ENCODE data around the gene GBE1. TPM values are rescaled to one million over a fixed set of nuclear protein-coding genes. Genes with fewer than 3 reads are reported as not detected.

Gene GBE1
- total and polyA plus RNA-seq, 10 of the 15 experiments (the other 5 are each of a cell fraction or from before 2014, with no cell fraction given), result 21.4 to 62.2 (median 41.5) TPM

DNA sequence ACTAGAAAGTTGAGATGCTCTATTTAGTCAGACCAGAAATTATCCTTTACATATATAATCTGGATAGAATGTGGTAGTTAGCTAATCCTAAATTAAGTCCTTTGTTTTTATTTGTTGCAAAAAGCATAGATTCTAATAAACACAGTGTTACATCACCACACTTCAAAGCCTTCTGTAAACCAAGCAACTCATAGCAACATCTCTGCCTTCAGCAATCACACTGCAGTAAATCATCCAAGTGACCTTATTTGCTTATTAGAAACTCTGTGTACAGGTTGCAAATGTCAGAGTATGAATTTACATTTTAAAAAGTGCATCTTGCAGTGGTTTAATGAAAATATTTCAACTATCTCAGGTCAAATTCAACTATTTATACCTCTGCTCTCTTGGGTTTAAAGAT lies 242.5 kb downstream of the GBE1 start (continued):
- TF ChIP-seq, protein P1, sequence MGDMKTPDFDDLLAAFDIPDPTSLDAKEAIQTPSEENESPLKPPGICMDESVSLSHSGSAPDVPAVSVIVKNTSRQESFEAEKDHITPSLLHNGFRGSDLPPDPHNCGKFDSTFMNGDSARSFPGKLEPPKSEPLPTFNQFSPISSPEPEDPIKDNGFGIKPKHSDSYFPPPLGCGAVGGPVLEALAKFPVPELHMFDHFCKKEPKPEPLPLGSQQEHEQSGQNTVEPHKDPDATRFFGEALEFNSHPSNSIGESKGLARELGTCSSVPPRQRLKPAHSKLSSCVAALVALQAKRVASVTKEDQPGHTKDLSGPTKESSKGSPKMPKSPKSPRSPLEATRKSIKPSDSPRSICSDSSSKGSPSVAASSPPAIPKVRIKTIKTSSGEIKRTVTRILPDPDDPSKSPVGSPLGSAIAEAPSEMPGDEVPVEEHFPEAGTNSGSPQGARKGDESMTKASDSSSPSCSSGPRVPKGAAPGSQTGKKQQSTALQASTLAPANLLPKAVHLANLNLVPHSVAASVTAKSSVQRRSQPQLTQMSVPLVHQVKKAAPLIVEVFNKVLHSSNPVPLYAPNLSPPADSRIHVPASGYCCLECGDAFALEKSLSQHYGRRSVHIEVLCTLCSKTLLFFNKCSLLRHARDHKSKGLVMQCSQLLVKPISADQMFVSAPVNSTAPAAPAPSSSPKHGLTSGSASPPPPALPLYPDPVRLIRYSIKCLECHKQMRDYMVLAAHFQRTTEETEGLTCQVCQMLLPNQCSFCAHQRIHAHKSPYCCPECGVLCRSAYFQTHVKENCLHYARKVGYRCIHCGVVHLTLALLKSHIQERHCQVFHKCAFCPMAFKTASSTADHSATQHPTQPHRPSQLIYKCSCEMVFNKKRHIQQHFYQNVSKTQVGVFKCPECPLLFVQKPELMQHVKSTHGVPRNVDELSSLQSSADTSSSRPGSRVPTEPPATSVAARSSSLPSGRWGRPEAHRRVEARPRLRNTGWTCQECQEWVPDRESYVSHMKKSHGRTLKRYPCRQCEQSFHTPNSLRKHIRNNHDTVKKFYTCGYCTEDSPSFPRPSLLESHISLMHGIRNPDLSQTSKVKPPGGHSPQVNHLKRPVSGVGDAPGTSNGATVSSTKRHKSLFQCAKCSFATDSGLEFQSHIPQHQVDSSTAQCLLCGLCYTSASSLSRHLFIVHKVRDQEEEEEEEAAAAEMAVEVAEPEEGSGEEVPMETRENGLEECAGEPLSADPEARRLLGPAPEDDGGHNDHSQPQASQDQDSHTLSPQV (IDR thresholded peaks at IDR 0.05), result no peak
- TF ChIP-seq MTA2 (IDR thresholded peaks at IDR 0.05; ENCODE audit: low read depth), result no peak
- TF ChIP-seq SUZ12 (IDR thresholded peaks at IDR 0.05; ENCODE audit: unreplicated experiment), result no peak
- no peak for TF ChIP-seq PAX5 (IDR thresholded peaks at IDR 0.05; ENCODE audit: borderline replicate concordance, low read depth, low read length)
- TF ChIP-seq ZSCAN29 (IDR thresholded peaks at IDR 0.05), result no peak
- TF ChIP-seq KDM1A (IDR thresholded peaks at IDR 0.05; ENCODE audit: borderline replicate concordance), result no peak
- no peak for TF ChIP-seq SMAD1 (IDR thresholded peaks at IDR 0.05; ENCODE audit: low read depth, partially characterized antibody)
- TF ChIP-seq SRF (IDR thresholded peaks at IDR 0.05; ENCODE audit: low read depth in 2 of 2, low read length in 2 of 2), result no peak
- TF ChIP-seq JUND (IDR thresholded peaks at IDR 0.05; ENCODE audit: low read depth, low read length), result no peak
- no peak for TF ChIP-seq RCOR1 (conservative IDR thresholded peaks at IDR 0.05; ENCODE audit: low read depth, low read length)

DNA sequence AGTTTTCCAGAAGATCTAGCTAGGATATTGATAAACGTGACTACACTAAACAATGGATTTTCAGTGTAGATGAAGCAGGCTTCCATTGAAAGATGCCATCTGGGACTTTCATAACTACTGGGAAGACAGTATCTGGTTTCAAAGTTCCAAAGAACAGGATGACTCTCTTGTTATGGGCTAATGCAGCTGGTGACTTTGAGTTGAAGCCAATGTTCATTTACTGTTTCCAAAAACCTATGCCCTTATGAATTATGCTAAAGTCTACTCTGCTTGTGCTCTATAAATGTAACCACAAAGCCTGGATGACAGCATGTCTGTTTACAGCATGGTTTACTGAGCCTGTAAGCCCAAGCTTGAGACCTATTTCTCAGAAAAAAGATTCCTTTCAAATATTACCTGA lies 245.4 kb downstream of the GBE1 start:
- no peak for DNase-seq (ENCODE audit: low read depth, low spot score)
- intact Hi-C loops (cut with micrococcal nuclease; ENCODE audit: unreplicated experiment), result no loop called here
- BruUV-seq (replicated peaks), result no TSS peak
- 100% methylated on average over 1 of the region's 1 CpG for WGBS (ENCODE audit: insufficient coverage, insufficient replicate concordance, low lambda C conversion rate, missing lambda C conversion rate)
- Histone ChIP-seq H3K9me3 (replicated peaks; ENCODE audit: control insufficient read depth, insufficient read depth, low read length) (no peaks in the 10 kb centered on the region), H4K20me1 (ENCODE audit: control insufficient read depth, insufficient read depth) (no peaks in the 10 kb centered on the region), H3K36me3 (ENCODE audit: control insufficient read depth in 2 of 2, insufficient read depth in 2 of 2, low read length in 1 of 2) (no peaks in the 10 kb centered on the region), H2AFZ (ENCODE audit: control insufficient read depth, low read depth, low read length) (no peak overlapping the region), H3K4me3 (no peak overlapping the region), H3K27ac (ENCODE audit: control insufficient read depth, insufficient read depth) (no peak overlapping the region), H3K4me1 (ENCODE audit: control insufficient read depth, insufficient read depth, low read length) (no peaks in the 10 kb centered on the region), H3K9ac (ENCODE audit: control insufficient read depth, insufficient read depth, low read length) (no peak overlapping the region), H3K4me2 (ENCODE audit: control insufficient read depth, insufficient read depth) (no peak overlapping the region), H3K27me3 (replicated peaks in 1 of 2; ENCODE audit: control insufficient read depth in 2 of 2, insufficient read depth in 2 of 2, low read length in 1 of 2) (no peaks in the 10 kb centered on the region), H3K79me2 (ENCODE audit: control insufficient read depth, insufficient read depth, low read length) (no peaks in the 10 kb centered on the region)
- RAD21 ChIA-PET (ENCODE audit: unreplicated experiment), result no interaction called here
- ATAC-seq, result no peak
- CTCF ChIA-PET, result interaction anchor here (1.0 kb wide), 1 partner anchor 25 kb away, joined by 5 read pairs; no protein-coding TSS in a partner anchor
- in situ Hi-C loops (cut with MboI), result no loop called here
- no peak for FAIRE-seq
- SMC1A ChIA-PET (ENCODE audit: uncharacterized antibody, unreplicated experiment), result interaction anchor here (0.7 kb wide), 1 partner anchor 9 kb away, joined by 4 read pairs; no protein-coding TSS in a partner anchor
- POLR2A ChIA-PET, result no interaction called here
- TF ChIP-seq SREBF1 (IDR thresholded peaks at IDR 0.05; ENCODE audit: low read length), result no peak
- TF ChIP-seq, protein P2, sequence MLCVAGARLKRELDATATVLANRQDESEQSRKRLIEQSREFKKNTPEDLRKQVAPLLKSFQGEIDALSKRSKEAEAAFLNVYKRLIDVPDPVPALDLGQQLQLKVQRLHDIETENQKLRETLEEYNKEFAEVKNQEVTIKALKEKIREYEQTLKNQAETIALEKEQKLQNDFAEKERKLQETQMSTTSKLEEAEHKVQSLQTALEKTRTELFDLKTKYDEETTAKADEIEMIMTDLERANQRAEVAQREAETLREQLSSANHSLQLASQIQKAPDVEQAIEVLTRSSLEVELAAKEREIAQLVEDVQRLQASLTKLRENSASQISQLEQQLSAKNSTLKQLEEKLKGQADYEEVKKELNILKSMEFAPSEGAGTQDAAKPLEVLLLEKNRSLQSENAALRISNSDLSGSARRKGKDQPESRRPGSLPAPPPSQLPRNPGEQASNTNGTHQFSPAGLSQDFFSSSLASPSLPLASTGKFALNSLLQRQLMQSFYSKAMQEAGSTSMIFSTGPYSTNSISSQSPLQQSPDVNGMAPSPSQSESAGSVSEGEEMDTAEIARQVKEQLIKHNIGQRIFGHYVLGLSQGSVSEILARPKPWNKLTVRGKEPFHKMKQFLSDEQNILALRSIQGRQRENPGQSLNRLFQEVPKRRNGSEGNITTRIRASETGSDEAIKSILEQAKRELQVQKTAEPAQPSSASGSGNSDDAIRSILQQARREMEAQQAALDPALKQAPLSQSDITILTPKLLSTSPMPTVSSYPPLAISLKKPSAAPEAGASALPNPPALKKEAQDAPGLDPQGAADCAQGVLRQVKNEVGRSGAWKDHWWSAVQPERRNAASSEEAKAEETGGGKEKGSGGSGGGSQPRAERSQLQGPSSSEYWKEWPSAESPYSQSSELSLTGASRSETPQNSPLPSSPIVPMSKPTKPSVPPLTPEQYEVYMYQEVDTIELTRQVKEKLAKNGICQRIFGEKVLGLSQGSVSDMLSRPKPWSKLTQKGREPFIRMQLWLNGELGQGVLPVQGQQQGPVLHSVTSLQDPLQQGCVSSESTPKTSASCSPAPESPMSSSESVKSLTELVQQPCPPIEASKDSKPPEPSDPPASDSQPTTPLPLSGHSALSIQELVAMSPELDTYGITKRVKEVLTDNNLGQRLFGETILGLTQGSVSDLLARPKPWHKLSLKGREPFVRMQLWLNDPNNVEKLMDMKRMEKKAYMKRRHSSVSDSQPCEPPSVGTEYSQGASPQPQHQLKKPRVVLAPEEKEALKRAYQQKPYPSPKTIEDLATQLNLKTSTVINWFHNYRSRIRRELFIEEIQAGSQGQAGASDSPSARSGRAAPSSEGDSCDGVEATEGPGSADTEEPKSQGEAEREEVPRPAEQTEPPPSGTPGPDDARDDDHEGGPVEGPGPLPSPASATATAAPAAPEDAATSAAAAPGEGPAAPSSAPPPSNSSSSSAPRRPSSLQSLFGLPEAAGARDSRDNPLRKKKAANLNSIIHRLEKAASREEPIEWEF (IDR thresholded peaks at IDR 0.05; ENCODE audit: insufficient replicate concordance, low read depth, low read length), result no peak
- TF ChIP-seq HDAC2 (IDR thresholded peaks at IDR 0.05), result no peak
- TF ChIP-seq PML (IDR thresholded peaks at IDR 0.05; ENCODE audit: low read length), result no peak
